ENCODE measurements around the gene KCNH2.

The KCNH2 gene

GRCh38 chr7:150947761-150948651, 30.1 kb downstream of the KCNH2 start:
- no peak for DNase-seq

GRCh38 chr7:150947241-150947745, 30.8 kb downstream of the KCNH2 start:
- no peak for DNase-seq

GRCh38 chr7:150946421-150947240, 31.5 kb downstream of the KCNH2 start:
- no peak for DNase-seq

- no peak for DNase-seq
These were observed 32.2 kb downstream of the KCNH2 start for GRCh38 chr7:150945853-150946420.

- no peak for DNase-seq
These were observed 32.8 kb downstream of the KCNH2 start for GRCh38 chr7:150945171-150945852.

GRCh38 chr7:150944066-150945042, 33.8 kb downstream of the KCNH2 start:
- DNase-seq, result no peak

GRCh38 chr7:150943453-150943814, 34.7 kb downstream of the KCNH2 start:
- no peak for DNase-seq

- no peak for DNase-seq
These were observed 35.3 kb downstream of the KCNH2 start for GRCh38 chr7:150942591-150943452.

GRCh38 chr7:150942001-150942590, 36.0 kb downstream of the KCNH2 start:
- DNase-seq, result no peak

GRCh38 chr7:150941351-150942000, 36.6 kb downstream of the KCNH2 start:
- DNase-seq, result no peak

GRCh38 chr7:150940431-150941102, 37.6 kb downstream of the KCNH2 start:
- DNase-seq, result no peak

- DNase-seq, result no peak
These were observed 38.7 kb downstream of the KCNH2 start for GRCh38 chr7:150939466-150939865.

- no peak for DNase-seq
These were observed 39.1 kb downstream of the KCNH2 start for GRCh38 chr7:150939052-150939451.

- no peak for DNase-seq
These were observed 39.6 kb downstream of the KCNH2 start for GRCh38 chr7:150938566-150938965.

- DNase-seq, result no peak
These were observed 40.1 kb downstream of the KCNH2 start for GRCh38 chr7:150937848-150938561.

- no peak for DNase-seq
These were observed 42.1 kb downstream of the KCNH2 start for GRCh38 chr7:150936018-150936417.

GRCh38 chr7:150935149-150935548, 43.0 kb downstream of the KCNH2 start:
- no peak for DNase-seq

- DNase-seq, result no peak
These were observed 43.9 kb downstream of the KCNH2 start for GRCh38 chr7:150934045-150934766.
